GM18873 (cell line): ENCODE results near the gene C12orf43.

Source experiments
- ATAC-seq: cut with Tn5 transposase; IDR thresholded peaks from one replicate; pipeline ENCODE4 v1.9.1; 2021; ENCODE audit warnings: mild to moderate bottlenecking, moderate library complexity, moderate number of reproducible peaks; ENCODE audit not compliant: unreplicated experiment, low FRiP score

The C12orf43 gene

GRCh38 chr12:120979862-120980696 lies 36.2 kb downstream of the C12orf43 start:
- ATAC-seq = no peak

- ATAC-seq = no peak
These were observed 36.9 kb downstream of the C12orf43 start for GRCh38 chr12:120979220-120979861.

- ATAC-seq = no peak
These were observed 37.7 kb downstream of the C12orf43 start, which contains the start of gene HNF1A for GRCh38 chr12:120978296-120979219. HNF1A (plus strand) TSS chr12:120978543; CDS start chr12:120978769, 226 bp downstream.

- ATAC-seq = no peak
These were observed 38.6 kb downstream of the C12orf43 start for GRCh38 chr12:120977531-120978295.

- ATAC-seq = no peak
These were observed 43.3 kb downstream of the C12orf43 start for GRCh38 chr12:120972870-120973543.

- no peak for ATAC-seq
These were observed 44.7 kb downstream of the C12orf43 start for GRCh38 chr12:120971299-120972180.

- ATAC-seq = no peak
These were observed 46.0 kb downstream of the C12orf43 start for GRCh38 chr12:120970310-120970709.

- ATAC-seq = no peak
These were observed 50.7 kb downstream of the C12orf43 start for GRCh38 chr12:120965534-120966091.

GRCh38 chr12:120964298-120964697 lies 52.0 kb downstream of the C12orf43 start:
- ATAC-seq = no peak

- no peak for ATAC-seq
These were observed 53.7 kb downstream of the C12orf43 start for GRCh38 chr12:120962532-120963020.

- ATAC-seq = no peak
These were observed 54.4 kb downstream of the C12orf43 start for GRCh38 chr12:120961604-120962531.

- ATAC-seq = no peak
These were observed 55.6 kb downstream of the C12orf43 start for GRCh38 chr12:120960657-120961056.

- ATAC-seq = no peak
These were observed 57.0 kb downstream of the C12orf43 start for GRCh38 chr12:120959111-120959878.

- no peak for ATAC-seq
These were observed 59.5 kb downstream of the C12orf43 start for GRCh38 chr12:120956579-120957300.

GRCh38 chr12:120955232-120955631 lies 61.1 kb downstream of the C12orf43 start:
- ATAC-seq = no peak
